Keratinocyte (primary cell): Measurements from ENCODE around the gene SASH1. TPM values are rescaled to one million over a fixed set of nuclear protein-coding genes. Genes with fewer than 3 reads are reported as not detected.

Source experiments
- DNase-seq: peaks from one replicate; pipeline ENCODE4 v3.0.0-alpha.2; 2011; ENCODE audit warnings: low read depth, missing footprints, low spot score
- FAIRE-seq: peaks from 2 replicates; lab custom pipeline; 2011; peaks lifted over from hg19 to GRCh38; lab: Jason Lieb, UNC
- H2AFZ ChIP-seq: 2 replicates; pipeline ENCODE4 v1.6.0; 2012; ENCODE audit warnings: low read length, control low read depth, inconsistent platforms; ENCODE audit not compliant: control insufficient read depth
- H3K27ac ChIP-seq: 2 replicates; pipeline ENCODE4 v1.5.1; 2011; ENCODE audit warnings: low read length; ENCODE audit not compliant: control insufficient read depth, insufficient read depth
- H3K27me3 ChIP-seq: 3 replicates; pipeline ENCODE4 v1.6.0; 2011; ENCODE audit warnings: low read length; ENCODE audit not compliant: control insufficient read depth, insufficient read depth; ENCODE audit errors: extremely low read depth
- H3K36me3 ChIP-seq, 2 experiments: 2 replicates in 1 of 2; 3 replicates in 1 of 2; pipeline ENCODE4 v1.5.1; 2011; ENCODE audit warnings: low read length in 2 of 2, mild to moderate bottlenecking in 1 of 2; ENCODE audit not compliant: control insufficient read depth in 2 of 2, insufficient read depth in 2 of 2; ENCODE audit errors: extremely low read depth in 1 of 2
- H3K4me1 ChIP-seq: 3 replicates; pipeline ENCODE4 v1.5.1; 2011; ENCODE audit warnings: low read length; ENCODE audit not compliant: control insufficient read depth, insufficient read depth; ENCODE audit errors: extremely low read depth
- H3K4me2 ChIP-seq: 3 replicates; pipeline ENCODE4 v1.6.0; 2011; ENCODE audit warnings: low read depth, low read length; ENCODE audit not compliant: control insufficient read depth, insufficient read depth; ENCODE audit errors: extremely low read depth
- H3K4me3 ChIP-seq, 3 experiments: fragments of 200-600 bp in 1 of 3; sonication (generic) in 1 of 3; 2 replicates in 2 of 3; 3 replicates in 1 of 3; pipeline ENCODE4 v1.5.1; 2011 to 2016; ENCODE audit warnings: low read length in 3 of 3, mild to moderate bottlenecking in 3 of 3, control low read depth in 2 of 3, inconsistent platforms in 1 of 3, low read depth in 1 of 3, mixed read lengths in 1 of 3, mixed run types in 1 of 3, moderate library complexity in 1 of 3; ENCODE audit not compliant: control insufficient read depth in 2 of 3, insufficient read depth in 2 of 3; ENCODE audit errors: extremely low read depth in 1 of 3
- H3K79me2 ChIP-seq: 2 replicates; pipeline ENCODE4 v1.6.0; 2012; ENCODE audit warnings: low read length; ENCODE audit not compliant: control insufficient read depth, insufficient read depth
- H3K9ac ChIP-seq: 3 replicates; pipeline ENCODE4 v1.6.0; 2011; ENCODE audit warnings: low read length; ENCODE audit not compliant: control insufficient read depth, insufficient read depth; ENCODE audit errors: extremely low read depth
- H3K9me1 ChIP-seq: 3 replicates; pipeline ENCODE4 v1.6.0; 2011; ENCODE audit warnings: low read length; ENCODE audit not compliant: control insufficient read depth, insufficient read depth; ENCODE audit errors: extremely low read depth
- H3K9me3 ChIP-seq: 2 replicates; pipeline ENCODE4 v1.5.1; 2012; ENCODE audit warnings: low read depth, low read length; ENCODE audit not compliant: control insufficient read depth
- H4K20me1 ChIP-seq: 3 replicates; pipeline ENCODE4 v1.6.0; 2011; ENCODE audit warnings: low read length; ENCODE audit not compliant: control insufficient read depth, insufficient read depth; ENCODE audit errors: extremely low read depth
- EZH2 ChIP-seq: IDR thresholded peaks from one replicate; pipeline ENCODE4 v1.6.1; 2012; ENCODE audit warnings: inconsistent platforms, mild to moderate bottlenecking, low read length, moderate library complexity
- dilution Hi-C: fragments of 300-500 bp; cut with MboI; formaldehyde crosslinking; loops from one replicate; pipeline ENCODE4 v1.7.0; 2020; ENCODE audit warnings: low sequenced_read_pairs; ENCODE audit not compliant: extremely low pct_ligation_motif_present
- polyA plus RNA-seq, 5 experiments: library from polyadenylated mRNA; depleted of rRNA in 3 of 5; stranded (reverse) in 3 of 5; stranded (forward) in 1 of 5; unstranded in 1 of 5; fragments of >200 nt; gene quantifications; 1 replicate in 1 of 5; 2 replicates in 3 of 5; 3 replicates in 1 of 5; pipeline versions ENCODE4 v1.2.1 to v1.2.3, GENCODE V29; 2011 to 2012; ENCODE audit warnings: missing spikeins in 2 of 5, low read depth in 1 of 5, low replicate concordance in 1 of 5
- TF ChIP-seq, protein P1 (sequence below), 3 experiments: IDR thresholded peaks in 1 of 3; conservative IDR thresholded peaks in 1 of 3; optimal IDR thresholded peaks in 1 of 3; 2 replicates in 2 of 3; 3 replicates in 1 of 3; pipeline versions ENCODE3 to v1.5.1; 2011; ENCODE audit warnings: low read length in 3 of 3, mild to moderate bottlenecking in 3 of 3, moderate library complexity in 2 of 3, control low read depth in 1 of 3, inconsistent platforms in 1 of 3; ENCODE audit not compliant: insufficient read depth in 2 of 3; ENCODE audit errors: extremely low read depth in 1 of 3

The SASH1 gene
- polyA plus RNA-seq, 1 donor (not counting 4 experiments of a cell fraction or from before 2014, with no cell fraction given) = 4.4 TPM

DNA sequence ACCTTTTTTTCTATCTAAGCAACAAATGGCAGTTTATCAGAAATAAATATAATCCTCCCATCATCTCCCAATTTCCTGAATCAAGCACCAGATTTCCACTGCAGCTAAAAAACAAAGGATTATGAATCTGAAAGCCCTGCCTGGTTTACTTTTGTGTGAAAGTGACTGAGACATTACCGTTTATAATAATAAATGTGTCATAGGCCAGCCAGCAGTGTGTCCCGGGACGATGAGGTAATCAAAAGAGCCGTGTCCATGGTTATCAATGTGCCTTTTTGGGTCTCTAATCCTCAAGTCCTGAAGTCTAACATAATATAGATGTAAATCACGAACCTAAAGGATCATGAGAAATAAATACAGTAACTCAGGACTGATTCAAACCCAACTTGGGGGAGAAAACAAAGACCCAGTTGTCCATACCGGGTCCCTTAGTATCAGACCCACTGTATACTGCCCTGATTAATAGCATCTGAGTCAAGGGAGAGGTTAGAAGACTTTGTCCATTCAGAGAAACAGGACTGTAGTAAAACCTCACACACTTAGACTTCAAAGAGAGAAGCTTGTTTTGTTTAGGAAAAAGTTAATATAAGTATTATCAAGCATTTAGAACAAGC, 149.1 kb downstream of the SASH1 start:
- dilution Hi-C loops = no loop called here
- Histone ChIP-seq H3K9me3 (no peaks in the 10 kb centered on the region), H3K4me3 (no peak overlapping the region), H3K9ac (no peak overlapping the region), H4K20me1 (no peaks in the 10 kb centered on the region), H3K4me2 (no peak overlapping the region), H3K79me2 (no peaks in the 10 kb centered on the region), H3K27me3 (no peaks in the 10 kb centered on the region), H3K9me1 (no peaks in the 10 kb centered on the region), H3K36me3 (no peaks in the 10 kb centered on the region), H3K4me1 (no peaks in the 10 kb centered on the region), H2AFZ (no peak overlapping the region), H3K27ac (no peak overlapping the region)
- no peak for TF ChIP-seq EZH2
- TF ChIP-seq, protein P1, sequence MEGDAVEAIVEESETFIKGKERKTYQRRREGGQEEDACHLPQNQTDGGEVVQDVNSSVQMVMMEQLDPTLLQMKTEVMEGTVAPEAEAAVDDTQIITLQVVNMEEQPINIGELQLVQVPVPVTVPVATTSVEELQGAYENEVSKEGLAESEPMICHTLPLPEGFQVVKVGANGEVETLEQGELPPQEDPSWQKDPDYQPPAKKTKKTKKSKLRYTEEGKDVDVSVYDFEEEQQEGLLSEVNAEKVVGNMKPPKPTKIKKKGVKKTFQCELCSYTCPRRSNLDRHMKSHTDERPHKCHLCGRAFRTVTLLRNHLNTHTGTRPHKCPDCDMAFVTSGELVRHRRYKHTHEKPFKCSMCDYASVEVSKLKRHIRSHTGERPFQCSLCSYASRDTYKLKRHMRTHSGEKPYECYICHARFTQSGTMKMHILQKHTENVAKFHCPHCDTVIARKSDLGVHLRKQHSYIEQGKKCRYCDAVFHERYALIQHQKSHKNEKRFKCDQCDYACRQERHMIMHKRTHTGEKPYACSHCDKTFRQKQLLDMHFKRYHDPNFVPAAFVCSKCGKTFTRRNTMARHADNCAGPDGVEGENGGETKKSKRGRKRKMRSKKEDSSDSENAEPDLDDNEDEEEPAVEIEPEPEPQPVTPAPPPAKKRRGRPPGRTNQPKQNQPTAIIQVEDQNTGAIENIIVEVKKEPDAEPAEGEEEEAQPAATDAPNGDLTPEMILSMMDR (optimal IDR thresholded peaks at IDR 0.05 in 1 of 3, IDR thresholded peaks at IDR 0.05 in 1 of 3, conservative IDR thresholded peaks at IDR 0.05 in 1 of 3; ENCODE audit: extremely low read depth in 1 of 3, insufficient read depth in 2 of 3, low read length in 3 of 3) = no peak
- DNase-seq (no peak), FAIRE-seq (no peak)

DNA sequence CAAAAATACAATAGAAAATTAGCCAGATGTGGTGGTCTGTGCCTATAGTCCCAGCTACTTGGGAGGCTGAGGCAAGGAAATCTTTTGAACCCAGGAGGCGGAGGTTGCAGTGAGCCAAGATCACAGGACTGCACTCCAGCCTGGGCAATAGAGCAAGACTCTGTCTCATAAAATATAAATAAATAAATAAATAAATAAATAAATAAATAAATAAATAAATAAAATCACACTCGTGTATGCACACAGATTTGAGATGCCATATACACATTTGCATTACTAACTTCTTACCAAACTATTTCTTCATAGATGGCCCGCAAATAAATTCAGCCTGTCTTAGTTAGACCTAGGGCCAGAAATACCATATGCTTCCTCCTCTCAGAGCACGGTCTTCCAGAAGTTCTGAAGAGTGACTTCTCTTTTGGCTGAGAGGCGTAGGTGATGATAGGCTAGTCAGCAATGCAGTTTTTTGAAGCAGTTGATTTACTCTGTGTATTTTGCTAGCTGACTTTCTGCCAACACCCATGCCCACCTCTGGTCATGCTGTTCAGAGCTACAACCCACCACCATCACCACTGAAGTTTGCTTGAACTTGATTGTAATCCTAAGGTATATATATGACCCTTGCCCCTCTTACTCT, 150.1 kb downstream of the SASH1 start:
- H3K36me3 ChIP-seq = no peaks in the 10 kb centered on the region
- no peaks in the 10 kb centered on the region for H3K9me1 ChIP-seq
- H3K9ac ChIP-seq = no peak overlapping the region
- TF ChIP-seq, protein P1 (optimal IDR thresholded peaks at IDR 0.05 in 1 of 3, IDR thresholded peaks at IDR 0.05 in 1 of 3, conservative IDR thresholded peaks at IDR 0.05 in 1 of 3; ENCODE audit: extremely low read depth in 1 of 3, insufficient read depth in 2 of 3, low read length in 3 of 3) = no peak
- TF ChIP-seq EZH2 = no peak
- H3K27ac ChIP-seq = no peak overlapping the region
- H4K20me1 ChIP-seq = no peaks in the 10 kb centered on the region
- no peaks in the 10 kb centered on the region for H3K4me1 ChIP-seq
- FAIRE-seq (no peak), DNase-seq (no peak)
- no peak overlapping the region for H3K4me2 ChIP-seq
- H2AFZ ChIP-seq = no peak overlapping the region
- H3K79me2 ChIP-seq = no peaks in the 10 kb centered on the region
- no peaks in the 10 kb centered on the region for H3K27me3 ChIP-seq
- dilution Hi-C loops = no loop called here
- H3K9me3 ChIP-seq = no peaks in the 10 kb centered on the region
- no peak overlapping the region for H3K4me3 ChIP-seq
